Stimulated activated CD8-positive, alpha-beta memory T cell treated with anti-CD3 and anti-CD28 coated beads, Interleukin-15, amount 100 ng/mL, for 1 hour (primary cell): ENCODE measurements around the gene ERGIC1.

ENCODE experiments used
- DNase-seq: peaks from one replicate; pipeline ENCODE4 v3.0.0-alpha.2; 2020; ENCODE audit warnings: low read depth

Gene ERGIC1

GRCh38 chr5:172925336-172925948, 91.4 kb downstream of the ERGIC1 start:
- no peak for DNase-seq

- no peak for DNase-seq
Measured at GRCh38 chr5:172926008-172926523, 92.0 kb downstream of the ERGIC1 start.

GRCh38 chr5:172926796-172927195, 92.7 kb downstream of the ERGIC1 start:
- DNase-seq, result no peak

GRCh38 chr5:172929371-172929838, 95.4 kb downstream of the ERGIC1 start:
- no peak for DNase-seq

GRCh38 chr5:172931001-172931536, 97.0 kb downstream of the ERGIC1 start:
- DNase-seq, result no peak

GRCh38 chr5:172932313-172933017, 98.4 kb downstream of the ERGIC1 start:
- DNase-seq, result peak; percentile 51

GRCh38 chr5:172933238-172933637, 99.2 kb downstream of the ERGIC1 start:
- no peak for DNase-seq

GRCh38 chr5:172935096-172935495, 101.0 kb downstream of the ERGIC1 start:
- DNase-seq, result no peak

- no peak for DNase-seq
Measured at GRCh38 chr5:172936401-172936800, 102.3 kb downstream of the ERGIC1 start.

GRCh38 chr5:172939071-172939470, 105.0 kb downstream of the ERGIC1 start:
- DNase-seq, result no peak

- no peak for DNase-seq
Measured at GRCh38 chr5:172939611-172940267, 105.7 kb downstream of the ERGIC1 start.

- DNase-seq, result no peak
Measured at GRCh38 chr5:172940268-172941066, 106.4 kb downstream of the ERGIC1 start.

GRCh38 chr5:172941067-172941516, 107.0 kb downstream of the ERGIC1 start:
- no peak for DNase-seq

- no peak for DNase-seq
Measured at GRCh38 chr5:172942556-172942955, 108.5 kb downstream of the ERGIC1 start.

- no peak for DNase-seq
Measured at GRCh38 chr5:172943283-172943841, 109.3 kb downstream of the ERGIC1 start.

- no peak for DNase-seq
Measured at GRCh38 chr5:172943906-172944305, 109.9 kb downstream of the ERGIC1 start.

- no peak for DNase-seq
Measured at GRCh38 chr5:172944741-172945140, 110.7 kb downstream of the ERGIC1 start.

- no peak for DNase-seq
Measured at GRCh38 chr5:172945151-172945550, 111.1 kb downstream of the ERGIC1 start.

GRCh38 chr5:172946146-172946545, 112.1 kb downstream of the ERGIC1 start:
- no peak for DNase-seq

GRCh38 chr5:172949426-172949825, 115.4 kb downstream of the ERGIC1 start:
- DNase-seq, result no peak

GRCh38 chr5:172950176-172950965, 116.3 kb downstream of the ERGIC1 start:
- DNase-seq, result no peak
